RKO (cell line): Measurements from ENCODE around the gene SRGAP3.
"Not testable (repeated sequence)": the region's sequence is repeated elsewhere in the genome, so short reads cannot be mapped to it uniquely, and the experiment has no call there.

Experiments used
- DNase-seq: peaks from one replicate; pipeline ENCODE4 v3.0.0-alpha.2; 2016; ENCODE audit warnings: low spot score

Gene SRGAP3

DNA sequence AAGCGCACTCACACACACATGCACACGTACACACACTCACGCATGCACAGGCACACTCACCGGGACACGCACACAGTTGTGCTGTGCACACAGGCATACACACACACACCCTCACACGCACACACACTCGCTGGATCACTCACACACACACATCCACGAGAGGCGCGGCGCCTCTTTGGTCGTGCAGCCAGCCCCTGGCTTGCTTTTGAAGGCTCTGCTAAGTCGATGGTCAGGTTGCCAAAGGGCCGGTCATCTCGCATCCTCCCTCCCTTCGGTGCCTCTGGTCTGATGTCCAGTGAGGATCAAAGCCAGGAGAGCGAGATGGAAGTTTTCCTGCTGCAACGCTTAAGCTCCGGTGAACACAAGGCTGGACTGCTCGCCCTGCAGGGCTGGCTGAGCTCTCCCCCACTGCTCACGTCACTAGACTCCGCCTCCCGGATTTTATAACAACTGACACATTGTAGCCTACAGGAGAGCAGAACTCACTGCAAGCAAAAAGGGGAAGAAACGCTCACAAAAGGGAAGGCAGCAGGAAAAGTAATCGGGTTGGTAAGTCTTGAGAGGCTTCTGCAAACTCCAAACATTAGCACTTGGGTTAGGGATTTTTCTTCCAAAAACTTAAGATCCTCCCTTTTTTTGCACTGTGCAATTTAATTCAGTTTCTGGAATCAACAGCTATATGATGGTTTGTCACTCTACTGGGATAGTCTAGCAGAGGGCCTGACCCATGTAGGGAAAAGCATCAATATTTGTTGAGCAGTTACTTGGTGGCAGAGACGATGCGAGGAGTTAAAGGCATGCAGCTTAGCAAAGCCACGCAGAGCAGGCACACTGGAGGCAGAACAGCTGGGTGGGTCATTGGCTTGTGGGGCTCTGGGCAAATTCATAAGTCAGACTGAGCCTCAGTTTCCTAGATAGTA lies at the start of gene SRGAP3:
Gene SRGAP3 (minus strand): TSS at position 374 of the 920 bp plus-strand sequence. CDS start 695 bp downstream, outside the sequence.
- peak; percentile 92 for DNase-seq

DNA sequence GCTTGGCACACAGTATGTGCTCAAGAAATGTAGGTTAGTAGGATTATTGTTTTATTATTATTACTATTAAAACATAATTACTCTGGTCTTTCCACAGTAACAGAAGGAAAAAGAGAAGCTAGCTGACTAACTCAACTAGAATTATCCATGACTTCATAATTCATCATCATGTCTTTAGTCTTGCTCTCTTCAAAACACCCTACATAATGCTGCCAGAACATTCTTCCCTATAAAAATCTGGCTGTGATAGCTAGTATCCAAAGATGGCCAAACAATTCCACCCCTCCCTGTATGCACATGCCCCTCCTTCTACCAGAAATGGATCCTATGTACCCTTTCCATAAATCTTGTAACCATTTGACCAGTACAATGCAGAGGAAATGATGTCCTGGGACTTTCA lies 48.8 kb upstream of the SRGAP3 start:
- DNase-seq = peak; percentile 22

DNA sequence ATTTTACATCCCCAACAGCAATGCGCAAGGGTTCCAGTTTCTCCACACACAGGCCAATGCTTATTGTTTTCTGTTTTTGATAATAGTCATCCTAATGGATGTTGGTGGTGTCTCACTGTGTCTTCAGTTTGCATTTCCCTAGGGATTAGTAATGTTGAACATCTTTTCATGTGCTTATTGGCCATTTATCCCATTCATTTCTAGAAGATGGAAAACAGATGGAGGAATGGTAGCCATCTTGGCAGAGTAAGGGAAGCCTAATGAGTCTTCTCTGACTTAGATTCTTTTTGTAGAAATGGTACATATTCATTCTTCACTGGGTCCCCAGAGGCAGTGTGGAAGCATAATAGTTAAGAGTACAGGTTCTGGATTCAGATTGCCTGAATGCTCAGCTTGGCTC lies 46.8 kb upstream of the SRGAP3 start:
- no peak for DNase-seq

GRCh38 chr3:9295007-9295406 lies 45.6 kb upstream of the SRGAP3 start:
- no peak for DNase-seq

DNA sequence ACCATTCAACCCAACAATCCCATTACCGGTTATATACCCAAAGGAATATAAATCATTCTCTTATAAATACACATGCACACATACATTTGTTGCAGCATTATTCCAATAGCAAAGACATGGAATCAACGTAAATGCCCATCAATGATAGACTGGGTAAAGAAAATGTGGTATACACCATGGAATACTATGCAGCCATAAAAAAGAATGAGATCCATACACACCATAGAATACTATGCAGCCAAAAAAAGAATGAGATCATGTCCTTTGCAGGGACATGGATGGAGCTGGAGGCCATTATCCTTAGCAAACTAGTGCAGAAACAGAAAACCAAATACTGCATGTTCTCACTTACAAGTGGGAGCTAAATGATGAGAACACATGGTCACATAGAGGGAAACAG lies 44.5 kb upstream of the SRGAP3 start:
- not testable (repeated sequence) for DNase-seq

GRCh38 chr3:9293076-9293475 lies 43.6 kb upstream of the SRGAP3 start:
- DNase-seq = no peak

GRCh38 chr3:9292516-9292915 lies 43.1 kb upstream of the SRGAP3 start:
- no peak for DNase-seq

- DNase-seq = no peak
Observed at GRCh38 chr3:9291821-9292410, 42.5 kb upstream of the SRGAP3 start.

DNA sequence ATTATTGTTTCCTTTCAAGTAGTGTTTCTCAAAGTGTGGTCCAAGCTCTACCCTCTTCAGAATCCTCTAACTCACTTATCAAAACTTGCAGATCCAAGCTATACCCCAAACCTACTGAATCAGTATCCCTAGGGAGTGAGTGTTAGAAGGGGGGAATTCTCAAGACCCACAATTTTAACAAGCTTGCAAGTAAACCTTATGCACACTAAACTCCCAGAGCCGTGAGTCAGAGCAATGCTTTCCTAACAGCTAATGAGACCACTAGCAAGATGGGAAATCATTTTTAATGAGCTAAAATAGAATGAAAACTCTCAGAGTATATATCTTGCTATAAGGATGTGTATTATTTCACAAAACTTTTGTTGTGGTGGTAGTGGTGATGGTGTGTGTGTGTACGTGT lies 41.1 kb upstream of the SRGAP3 start:
- DNase-seq = no peak

DNA sequence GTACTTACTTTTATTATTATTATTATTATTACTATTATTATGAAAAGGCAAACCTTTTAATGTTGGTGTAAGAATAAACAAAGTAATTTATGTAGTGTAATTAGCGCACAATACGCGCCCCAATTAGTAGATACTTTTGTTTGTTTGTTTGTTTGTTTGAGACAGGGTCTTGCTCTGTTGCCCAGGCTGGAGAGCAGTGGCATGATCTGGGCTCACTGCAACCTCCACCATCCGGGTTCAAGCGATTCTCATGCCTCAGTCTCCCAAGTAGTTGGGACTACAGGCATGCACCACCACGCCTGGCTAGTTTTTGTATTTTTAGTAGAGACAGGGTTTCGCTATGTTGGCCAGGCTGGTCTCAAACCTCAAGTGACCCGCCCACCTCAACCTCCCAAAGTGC lies 32.1 kb upstream of the SRGAP3 start:
- DNase-seq = not testable (repeated sequence)

GRCh38 chr3:9280451-9281219 lies 31.2 kb upstream of the SRGAP3 start:
- DNase-seq = no peak

DNA sequence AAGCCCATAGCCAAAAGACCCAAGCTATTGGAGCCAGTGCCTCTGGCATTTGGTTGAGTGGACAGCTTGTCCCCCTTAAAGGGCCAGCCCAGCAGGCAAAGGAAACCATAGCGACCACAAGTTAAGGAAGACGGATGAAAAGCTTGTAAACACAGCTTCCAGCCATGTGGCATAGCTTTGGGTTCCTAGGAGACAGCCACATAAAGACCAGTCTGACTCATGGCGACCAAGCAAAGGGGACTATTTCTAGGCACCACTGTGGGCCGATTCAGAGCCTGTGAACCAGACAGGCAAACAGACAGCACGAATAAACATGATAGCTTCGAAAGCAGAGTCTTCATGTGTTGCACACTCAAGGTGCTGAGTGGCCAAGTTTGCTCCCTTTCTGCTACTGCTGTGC lies 30.5 kb upstream of the SRGAP3 start:
- no peak for DNase-seq

- no peak for DNase-seq
Observed at GRCh38 chr3:9278498-9278897, 29.1 kb upstream of the SRGAP3 start.

- no peak for DNase-seq
Observed at GRCh38 chr3:9278085-9278484, 28.6 kb upstream of the SRGAP3 start.

DNA sequence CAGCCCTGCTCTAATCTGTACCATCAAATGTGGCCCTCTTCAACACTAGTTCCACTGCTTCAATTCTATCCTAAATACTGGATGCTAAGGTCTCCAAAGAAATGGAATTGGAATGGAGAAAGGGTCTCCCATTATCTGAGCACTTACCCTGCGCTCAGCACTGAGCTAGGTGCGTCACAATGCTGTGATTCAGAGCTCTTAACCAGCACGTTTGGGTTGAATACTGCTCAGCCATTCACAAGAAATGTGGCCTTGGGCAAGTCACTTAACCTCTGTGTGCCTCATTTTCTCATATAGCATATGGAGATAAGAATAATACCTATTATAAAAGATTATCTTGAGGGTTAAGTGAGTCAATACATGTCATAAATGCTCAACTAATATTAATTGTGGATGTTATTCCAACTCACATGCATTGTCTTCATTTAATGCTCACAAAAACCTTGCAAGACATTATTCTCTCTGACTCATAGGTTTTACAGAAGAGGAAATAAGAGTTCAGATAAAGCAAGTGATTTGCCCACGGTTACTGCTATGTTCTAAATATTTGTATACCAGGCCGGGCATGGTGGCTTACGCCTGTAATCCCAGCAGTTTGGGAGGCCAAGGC lies 27.4 kb upstream of the SRGAP3 start:
- no peak for DNase-seq

DNA sequence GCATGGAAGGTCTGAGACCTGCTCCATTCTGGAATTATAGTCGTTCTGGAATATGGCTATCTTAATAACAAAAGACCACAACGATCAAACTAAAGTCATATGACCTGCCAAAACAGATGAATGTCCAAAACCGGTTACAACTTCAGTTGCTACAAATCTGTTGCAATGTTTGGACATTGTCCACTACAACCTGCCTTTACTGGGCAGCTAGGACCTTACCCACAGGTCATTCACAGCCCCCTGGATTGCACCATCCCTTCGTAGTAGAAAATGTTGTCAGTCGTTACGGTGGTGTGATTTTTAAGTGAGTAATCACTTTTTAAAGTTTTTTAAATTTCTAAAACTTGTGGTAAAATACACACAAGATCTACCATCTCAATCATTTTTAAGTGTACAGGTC lies 22.5 kb upstream of the SRGAP3 start:
- DNase-seq = no peak

GRCh38 chr3:9270704-9271103 lies 21.3 kb upstream of the SRGAP3 start:
- DNase-seq = no peak

DNA sequence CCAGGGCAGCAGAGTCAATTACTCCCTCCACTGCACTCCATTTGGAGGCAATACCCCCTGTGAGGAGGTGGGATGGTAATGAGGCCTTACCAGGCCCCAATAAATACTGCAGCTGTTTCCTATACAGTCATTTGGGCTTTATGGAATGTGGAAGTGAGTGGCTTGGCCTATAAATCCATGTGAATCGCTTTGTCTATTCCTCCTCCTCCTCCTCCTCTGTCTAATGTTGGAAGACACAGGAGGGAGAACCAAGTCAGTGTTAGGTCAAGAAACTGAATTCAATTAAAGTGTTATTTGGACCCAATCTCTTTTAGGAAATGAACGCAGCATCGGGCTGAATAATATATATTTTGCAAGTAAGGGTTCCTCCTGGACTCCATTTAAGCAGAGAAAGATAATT lies 17.3 kb upstream of the SRGAP3 start:
- no peak for DNase-seq

- DNase-seq = no peak
Observed at GRCh38 chr3:9260305-9260704, 10.9 kb upstream of the SRGAP3 start.

DNA sequence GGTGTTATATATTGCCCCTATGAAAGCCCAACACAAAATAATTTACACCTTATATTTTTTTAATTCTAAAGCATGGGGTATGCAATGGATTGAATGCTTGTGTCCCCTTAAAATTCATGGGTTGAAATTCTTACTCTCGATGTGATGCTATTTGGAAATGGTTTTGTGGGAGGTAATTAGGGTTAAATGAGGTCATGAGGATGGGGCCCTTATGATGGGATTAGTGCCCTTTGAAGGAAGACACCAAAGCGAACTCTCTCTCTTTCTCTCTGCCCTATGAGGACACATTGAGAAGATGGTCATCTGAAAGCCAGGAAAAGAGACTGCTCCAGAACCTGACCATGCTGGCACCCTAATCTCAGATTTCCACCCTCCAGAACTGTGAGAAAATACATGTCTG lies 7.6 kb upstream of the SRGAP3 start:
- DNase-seq = no peak

DNA sequence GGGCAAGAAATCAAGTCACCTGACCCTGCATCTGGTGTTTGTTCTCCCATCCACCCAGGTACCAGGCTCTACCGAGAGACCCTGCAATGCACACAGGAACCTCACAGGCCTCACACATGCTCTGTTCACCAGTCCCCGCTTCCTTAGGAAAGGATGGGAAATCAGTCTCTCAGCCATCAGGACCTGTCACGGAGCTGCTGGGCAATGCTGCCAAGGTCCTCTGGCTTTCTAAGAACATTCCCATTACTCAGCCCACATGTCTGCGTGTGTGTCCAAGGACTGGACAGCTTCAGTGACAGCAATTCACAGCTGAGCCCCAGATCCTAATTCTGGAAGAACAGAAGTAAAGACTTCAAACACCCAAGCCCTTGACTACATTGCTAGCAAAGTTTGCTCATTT lies 6.5 kb upstream of the SRGAP3 start:
- no peak for DNase-seq

DNA sequence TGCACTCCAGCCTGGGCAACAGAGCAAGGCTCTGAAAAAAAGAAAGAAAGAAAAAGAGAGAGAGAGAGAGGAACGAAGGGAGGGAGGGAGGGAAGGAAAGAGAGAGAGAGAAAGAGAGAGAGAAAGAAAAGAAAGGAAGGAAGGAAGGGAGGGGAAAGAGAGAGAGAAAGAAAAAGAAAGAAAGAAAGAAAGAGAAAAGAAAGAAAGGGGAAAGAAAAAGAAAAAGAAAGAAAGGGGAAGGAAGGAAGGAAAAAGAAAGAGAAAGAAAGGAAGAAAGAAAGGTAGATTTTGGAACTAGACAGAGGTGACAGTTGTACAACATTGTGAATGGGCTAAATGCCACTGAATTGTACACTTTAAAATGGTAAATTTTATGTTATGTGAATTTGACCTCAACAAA lies 5.3 kb upstream of the SRGAP3 start:
- no peak for DNase-seq
